ENCODE measurements around the gene CPAMD8.
"Not testable (repeated sequence)": the region's sequence is repeated elsewhere in the genome, so short reads cannot be mapped to it uniquely, and the experiment has no call there.

Gene CPAMD8

GRCh38 chr19:17037966-17038500 lies 11.4 kb upstream of the CPAMD8 start:
- no peak for DNase-seq

GRCh38 chr19:17037184-17037583 lies 10.6 kb upstream of the CPAMD8 start:
- no peak for DNase-seq

- DNase-seq = no peak
These were observed 10.0 kb upstream of the CPAMD8 start for GRCh38 chr19:17036640-17037039.

- DNase-seq = no peak
These were observed 9.3 kb upstream of the CPAMD8 start for GRCh38 chr19:17035842-17036424.

GRCh38 chr19:17031741-17032140 lies 5.1 kb upstream of the CPAMD8 start:
- DNase-seq = no peak

- DNase-seq = no peak
These were observed 945 bp upstream of the CPAMD8 start for GRCh38 chr19:17027535-17027975.

- no peak for DNase-seq
These were observed 485 bp downstream of the CPAMD8 start for GRCh38 chr19:17025991-17026658.

- no peak for DNase-seq
These were observed 1.2 kb downstream of the CPAMD8 start for GRCh38 chr19:17025361-17025760.

- DNase-seq = not testable (repeated sequence)
These were observed 1.7 kb downstream of the CPAMD8 start for GRCh38 chr19:17024941-17025340.

- no peak for DNase-seq
These were observed 2.8 kb downstream of the CPAMD8 start for GRCh38 chr19:17023805-17024204.

- no peak for DNase-seq
These were observed 3.9 kb downstream of the CPAMD8 start for GRCh38 chr19:17022738-17023137.

GRCh38 chr19:17021793-17022590 lies 4.6 kb downstream of the CPAMD8 start:
- DNase-seq = no peak

GRCh38 chr19:17021328-17021727 lies 5.3 kb downstream of the CPAMD8 start:
- DNase-seq = no peak

GRCh38 chr19:17020823-17021222 lies 5.8 kb downstream of the CPAMD8 start:
- no peak for DNase-seq

GRCh38 chr19:17020385-17020784 lies 6.2 kb downstream of the CPAMD8 start:
- no peak for DNase-seq

GRCh38 chr19:17014212-17014861 lies 12.3 kb downstream of the CPAMD8 start:
- DNase-seq = not testable (repeated sequence)

- DNase-seq = no peak
These were observed 15.1 kb downstream of the CPAMD8 start for GRCh38 chr19:17011485-17011884.

GRCh38 chr19:17006579-17006978 lies 20.0 kb downstream of the CPAMD8 start:
- no peak for DNase-seq

- DNase-seq = no peak
These were observed 21.6 kb downstream of the CPAMD8 start for GRCh38 chr19:17005000-17005399.

- DNase-seq = no peak
These were observed 22.2 kb downstream of the CPAMD8 start for GRCh38 chr19:17004386-17004785.

GRCh38 chr19:17002455-17002854 lies 24.2 kb downstream of the CPAMD8 start:
- no peak for DNase-seq

GRCh38 chr19:17001603-17002183 lies 24.9 kb downstream of the CPAMD8 start:
- no peak for DNase-seq
